ENCODE measurements around the gene DYNC1I1.

Gene DYNC1I1

GRCh38 chr7:96033009-96033598, 260.8 kb downstream of the DYNC1I1 start:
- DNase-seq: peak; percentile 33

GRCh38 chr7:96034940-96035727, 262.8 kb downstream of the DYNC1I1 start:
- peak; percentile 42 for DNase-seq

- DNase-seq: no peak
Measured at GRCh38 chr7:96040250-96040772, 268.0 kb downstream of the DYNC1I1 start.

- DNase-seq: no peak
Measured at GRCh38 chr7:96041171-96041570, 268.8 kb downstream of the DYNC1I1 start.

- DNase-seq: no peak
Measured at GRCh38 chr7:96045181-96045580, 272.8 kb downstream of the DYNC1I1 start.

- peak; percentile 33 for DNase-seq
Measured at GRCh38 chr7:96045919-96046318, 273.6 kb downstream of the DYNC1I1 start.

- no peak for DNase-seq
Measured at GRCh38 chr7:96052289-96052688, 279.9 kb downstream of the DYNC1I1 start.

- no peak for DNase-seq
Measured at GRCh38 chr7:96052860-96053470, 280.6 kb downstream of the DYNC1I1 start.

- DNase-seq: no peak
Measured at GRCh38 chr7:96055717-96056116, 283.4 kb downstream of the DYNC1I1 start.

- no peak for DNase-seq
Measured at GRCh38 chr7:96059075-96059474, 286.7 kb downstream of the DYNC1I1 start.

- DNase-seq: no peak
Measured at GRCh38 chr7:96061009-96061408, 288.7 kb downstream of the DYNC1I1 start.

GRCh38 chr7:96061844-96062243, 289.5 kb downstream of the DYNC1I1 start:
- peak; percentile 34 for DNase-seq

GRCh38 chr7:96067321-96067720, 295.0 kb downstream of the DYNC1I1 start:
- DNase-seq: no peak

- no peak for DNase-seq
Measured at GRCh38 chr7:96069401-96069800, 297.0 kb downstream of the DYNC1I1 start.

GRCh38 chr7:96074871-96075270, 302.5 kb downstream of the DYNC1I1 start:
- DNase-seq: no peak

- DNase-seq: peak; percentile 80
Measured at GRCh38 chr7:96075510-96076349, 303.4 kb downstream of the DYNC1I1 start.

GRCh38 chr7:96076350-96076707, 304.0 kb downstream of the DYNC1I1 start:
- DNase-seq: no peak

- DNase-seq: no peak
Measured at GRCh38 chr7:96080027-96080426, 307.7 kb downstream of the DYNC1I1 start.

- DNase-seq: no peak
Measured at GRCh38 chr7:96084881-96085553, 312.7 kb downstream of the DYNC1I1 start.

- no peak for DNase-seq
Measured at GRCh38 chr7:96085953-96086352, 313.6 kb downstream of the DYNC1I1 start.

- no peak for DNase-seq
Measured at GRCh38 chr7:96088579-96088978, 316.2 kb downstream of the DYNC1I1 start.

- DNase-seq: no peak
Measured at GRCh38 chr7:96089511-96089910, 317.2 kb downstream of the DYNC1I1 start.
